Measurements from ENCODE around the gene UGT1A4. TPM values are rescaled to one million over a fixed set of nuclear protein-coding genes. Genes with fewer than 3 reads are reported as not detected.
"Not testable (repeated sequence)": the region's sequence is repeated elsewhere in the genome, so short reads cannot be mapped to it uniquely, and the experiment has no call there.

UGT1A4 gene
- total RNA-seq, 1 experiment from 2014 or later: not detected

DNA sequence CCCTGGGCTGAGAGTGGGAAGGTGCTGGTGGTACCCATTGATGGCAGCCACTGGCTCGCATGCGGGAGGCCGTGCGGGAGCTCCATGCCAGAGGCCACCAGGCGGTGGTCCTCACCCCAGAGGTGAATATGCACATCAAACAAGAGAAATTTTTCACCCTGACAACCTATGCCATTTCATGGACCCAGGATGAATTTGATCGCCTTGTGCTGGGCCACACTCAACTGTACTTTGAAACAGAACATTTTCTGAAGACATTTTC lies 28.7 kb downstream of the UGT1A4 start:
- Histone ChIP-seq H3T11ph (ENCODE audit: low read length) (no peak overlapping the region), H3K4ac (ENCODE audit: low read depth, low read length) (no peak overlapping the region), H3K4me2 (ENCODE audit: insufficient read depth, insufficient read length, low read length) (no peak overlapping the region), H3K4me1 (ENCODE audit: insufficient read depth, low read length) (no peaks in the 10 kb centered on the region), H3K27ac (ENCODE audit: insufficient read length, low read depth, low read length) (no peak overlapping the region), H4K20me1 (ENCODE audit: control insufficient read depth, insufficient read depth, insufficient read length) (no peaks in the 10 kb centered on the region), H3K18ac (ENCODE audit: insufficient read length, low read depth, low read length) (no peak overlapping the region), H3K14ac (ENCODE audit: insufficient read depth, low read length) (no peak overlapping the region), H2BK15ac (ENCODE audit: low read depth, low read length) (no peak overlapping the region), H3K9me3 (ENCODE audit: control insufficient read depth, low read depth, low read length) (no peaks in the 10 kb centered on the region), H2AFZ (ENCODE audit: low read length) (no peak overlapping the region), H4K8ac (replicated peaks; ENCODE audit: insufficient read length, low read depth, low read length) (no peak overlapping the region), H3K79me1 (ENCODE audit: insufficient read depth, low read depth, low read length, poor library complexity, severe bottlenecking) (no peaks in the 10 kb centered on the region), H2AK5ac (ENCODE audit: insufficient read length, low read length) (no peak overlapping the region), H4K91ac (ENCODE audit: insufficient read length, low read depth, low read length) (no peak overlapping the region), H2BK12ac (ENCODE audit: insufficient read length, low read depth, low read length) (no peak overlapping the region), H2BK120ac (ENCODE audit: low read depth, low read length, poor library complexity, severe bottlenecking) (no peak overlapping the region), H3K79me2 (ENCODE audit: insufficient read depth, low read length) (no peaks in the 10 kb centered on the region), H3K56ac (ENCODE audit: insufficient read length, low read depth, low read length) (no peak overlapping the region), H3K23ac (ENCODE audit: insufficient read length, low read depth, low read length) (no peak overlapping the region), H4K5ac (ENCODE audit: insufficient read length, low read depth, low read length) (no peak overlapping the region), H3K27me3 (ENCODE audit: insufficient read depth, low read length) (no peaks in the 10 kb centered on the region), H2BK20ac (ENCODE audit: low read depth, low read length, poor library complexity, severe bottlenecking) (no peak overlapping the region), H3K23me2 (ENCODE audit: insufficient read length, low read depth, low read length, poor library complexity, severe bottlenecking) (no peaks in the 10 kb centered on the region), H3K9ac (ENCODE audit: extremely low read depth, insufficient read length, low read length) (no peak overlapping the region), H2BK5ac (ENCODE audit: insufficient read length, low read length) (no peak overlapping the region)
- Mint-ChIP-seq H3K4me1 (no peaks in the 10 kb centered on the region), H3K36me3 (ENCODE audit: insufficient read depth in 1 of 3, low read depth in 3 of 3) (peaks cover 8 to 19% (median 9%) of the 10 kb centered on the region in 3 experiments; a peak in 5 of 7 replicates), H3K27ac (no peak overlapping the region), H3K9me3 (peaks cover 38 to 46% of the 10 kb centered on the region in 2 experiments), H3K4me3 (no peak overlapping the region), H3K27me3 (ENCODE audit: low read depth) (peaks cover 14% of the 10 kb centered on the region)
- WGBS (ENCODE audit: extremely low coverage, insufficient read length, low lambda C conversion rate): no CpG with 5 or more reads among the region's 6 CpGs
- TF ChIP-seq, protein P1, sequence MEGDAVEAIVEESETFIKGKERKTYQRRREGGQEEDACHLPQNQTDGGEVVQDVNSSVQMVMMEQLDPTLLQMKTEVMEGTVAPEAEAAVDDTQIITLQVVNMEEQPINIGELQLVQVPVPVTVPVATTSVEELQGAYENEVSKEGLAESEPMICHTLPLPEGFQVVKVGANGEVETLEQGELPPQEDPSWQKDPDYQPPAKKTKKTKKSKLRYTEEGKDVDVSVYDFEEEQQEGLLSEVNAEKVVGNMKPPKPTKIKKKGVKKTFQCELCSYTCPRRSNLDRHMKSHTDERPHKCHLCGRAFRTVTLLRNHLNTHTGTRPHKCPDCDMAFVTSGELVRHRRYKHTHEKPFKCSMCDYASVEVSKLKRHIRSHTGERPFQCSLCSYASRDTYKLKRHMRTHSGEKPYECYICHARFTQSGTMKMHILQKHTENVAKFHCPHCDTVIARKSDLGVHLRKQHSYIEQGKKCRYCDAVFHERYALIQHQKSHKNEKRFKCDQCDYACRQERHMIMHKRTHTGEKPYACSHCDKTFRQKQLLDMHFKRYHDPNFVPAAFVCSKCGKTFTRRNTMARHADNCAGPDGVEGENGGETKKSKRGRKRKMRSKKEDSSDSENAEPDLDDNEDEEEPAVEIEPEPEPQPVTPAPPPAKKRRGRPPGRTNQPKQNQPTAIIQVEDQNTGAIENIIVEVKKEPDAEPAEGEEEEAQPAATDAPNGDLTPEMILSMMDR (conservative IDR thresholded peaks at IDR 0.05): no peak
- DNase-seq: no peak

DNA sequence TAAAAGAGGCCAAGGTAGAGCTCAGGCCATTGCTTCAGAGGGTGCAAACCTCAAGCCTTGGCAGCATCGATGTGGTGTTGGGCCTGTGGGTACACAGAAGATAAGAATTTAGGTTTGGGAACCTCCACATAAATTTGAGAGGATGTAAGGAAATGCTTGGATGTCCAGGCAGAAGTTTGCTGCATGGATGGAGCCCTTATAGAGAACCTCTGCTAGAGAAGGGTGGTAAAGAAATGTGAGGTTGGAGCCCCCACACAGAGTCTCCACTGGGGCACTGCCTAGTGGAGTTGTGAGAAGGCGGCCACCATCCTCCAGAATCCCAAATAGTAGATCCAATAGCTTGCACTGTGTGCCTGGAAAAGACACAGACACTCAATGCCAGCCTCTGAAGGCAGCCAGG lies 32.2 kb downstream of the UGT1A4 start:
- Mint-ChIP-seq H3K36me3 (ENCODE audit: insufficient read depth in 1 of 3, low read depth in 3 of 3) (peaks cover 8 to 19% (median 9%) of the 10 kb centered on the region in 3 experiments; a peak in 6 of 7 replicates), H3K27me3 (ENCODE audit: low read depth) (peaks cover 22% of the 10 kb centered on the region), H3K9me3 (peaks cover 44 to 49% of the 10 kb centered on the region in 2 experiments)
- not testable (repeated sequence) for H3T11ph ChIP-seq (ENCODE audit: low read length); H2AFZ ChIP-seq (ENCODE audit: low read length); H3K14ac ChIP-seq (ENCODE audit: insufficient read depth, low read length); H4K91ac ChIP-seq (ENCODE audit: insufficient read length, low read depth, low read length); H3K23ac ChIP-seq (ENCODE audit: insufficient read length, low read depth, low read length); H3K4me1 Mint-ChIP-seq; H3K18ac ChIP-seq (ENCODE audit: insufficient read length, low read depth, low read length); H3K56ac ChIP-seq (ENCODE audit: insufficient read length, low read depth, low read length); H2BK5ac ChIP-seq (ENCODE audit: insufficient read length, low read length); H2BK12ac ChIP-seq (ENCODE audit: insufficient read length, low read depth, low read length); H3K4me2 ChIP-seq (ENCODE audit: insufficient read depth, insufficient read length, low read length); H3K27me3 ChIP-seq (ENCODE audit: insufficient read depth, low read length); H3K79me1 ChIP-seq (ENCODE audit: insufficient read depth, low read depth, low read length, poor library complexity, severe bottlenecking); H3K27ac Mint-ChIP-seq; DNase-seq; H3K4me1 ChIP-seq (ENCODE audit: insufficient read depth, low read length); H3K4me3 Mint-ChIP-seq; H3K4ac ChIP-seq (ENCODE audit: low read depth, low read length); H2BK120ac ChIP-seq (ENCODE audit: low read depth, low read length, poor library complexity, severe bottlenecking); H2BK15ac ChIP-seq (ENCODE audit: low read depth, low read length); H3K79me2 ChIP-seq (ENCODE audit: insufficient read depth, low read length); H4K5ac ChIP-seq (ENCODE audit: insufficient read length, low read depth, low read length); H4K8ac ChIP-seq (replicated peaks; ENCODE audit: insufficient read length, low read depth, low read length); H3K23me2 ChIP-seq (ENCODE audit: insufficient read length, low read depth, low read length, poor library complexity, severe bottlenecking); H3K9me3 ChIP-seq (ENCODE audit: control insufficient read depth, low read depth, low read length); H4K20me1 ChIP-seq (ENCODE audit: control insufficient read depth, insufficient read depth, insufficient read length); H2BK20ac ChIP-seq (ENCODE audit: low read depth, low read length, poor library complexity, severe bottlenecking); H3K27ac ChIP-seq (ENCODE audit: insufficient read length, low read depth, low read length); H3K9ac ChIP-seq (ENCODE audit: extremely low read depth, insufficient read length, low read length); H2AK5ac ChIP-seq (ENCODE audit: insufficient read length, low read length)
- WGBS (ENCODE audit: extremely low coverage, insufficient read length, low lambda C conversion rate): no CpG with 5 or more reads among the region's 2 CpGs
